NCI-H1048 (cell line): ENCODE measurements around the gene DBT.
"Not testable (repeated sequence)": the region's sequence is repeated elsewhere in the genome, so short reads cannot be mapped to it uniquely, and the experiment has no call there.

Experiments
- DNase-seq: peaks from one replicate; lab custom pipeline; 2025; lab: John Stamatoyannopoulos, UW

Gene DBT

DNA sequence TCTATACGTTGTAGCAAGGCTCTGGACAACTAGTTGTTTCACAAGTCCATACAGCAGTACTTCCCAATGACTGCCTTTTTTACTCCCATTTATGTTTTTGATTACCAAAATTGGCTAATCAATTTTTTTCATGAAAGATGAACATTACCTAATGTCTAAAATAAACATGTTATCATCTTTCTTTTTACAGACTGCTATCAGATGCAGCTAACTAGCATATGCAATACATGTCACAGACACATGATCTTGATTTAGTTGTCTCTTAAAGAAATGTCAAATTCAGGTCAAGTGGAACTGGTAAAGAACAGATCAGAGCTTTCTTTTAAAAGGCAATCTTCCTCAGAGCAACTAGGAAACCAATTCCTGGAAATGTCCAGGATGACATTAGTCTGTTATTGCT is 630 bp upstream of the DBT start:
- no peak for DNase-seq

DNA sequence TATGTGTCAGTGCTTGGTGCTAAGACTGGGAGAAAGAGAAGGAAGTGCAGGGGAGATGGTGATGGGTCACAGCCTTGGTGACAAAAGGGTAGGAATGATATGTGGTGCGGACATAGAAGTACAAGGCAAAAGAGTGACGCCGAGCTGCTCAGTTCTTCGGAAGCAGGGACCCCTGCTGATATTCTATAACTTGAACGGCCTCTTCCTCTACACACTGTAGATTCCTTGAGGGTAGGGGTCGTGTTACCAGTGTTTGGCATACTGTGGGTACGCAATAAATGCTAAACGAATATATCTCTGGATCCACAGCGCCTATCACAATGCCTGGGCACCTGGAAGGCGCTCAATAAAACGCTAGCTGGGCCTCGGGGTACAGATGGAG is 488 bp downstream of the DBT start:
- DNase-seq, result no peak

DNA sequence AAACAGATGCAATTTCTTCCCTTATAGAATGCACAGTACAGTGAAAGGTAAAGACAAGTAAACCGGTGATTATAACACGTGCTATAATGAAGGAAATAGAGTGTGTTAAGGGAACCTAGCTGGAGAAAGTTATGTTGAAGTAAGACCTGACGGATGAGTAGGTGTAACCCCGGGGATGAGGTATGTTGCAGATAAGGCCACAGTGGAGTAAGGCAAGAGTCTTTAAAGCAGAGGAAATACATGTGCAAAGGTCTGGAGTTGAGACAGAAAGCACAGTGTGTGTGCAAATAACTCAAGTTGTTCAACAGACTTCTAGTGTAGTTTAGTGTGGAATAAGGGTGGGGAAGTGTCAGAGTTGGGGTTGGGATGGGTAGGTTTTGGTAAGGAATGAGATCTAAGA is 2.9 kb downstream of the DBT start:
- DNase-seq, result no peak

GRCh38 chr1:100240631-100241030 is 9.0 kb downstream of the DBT start:
- DNase-seq, result no peak

- no peak for DNase-seq
Observed at GRCh38 chr1:100239961-100240360, 9.7 kb downstream of the DBT start.

- no peak for DNase-seq
Observed at GRCh38 chr1:100237091-100237490, 12.5 kb downstream of the DBT start.

DNA sequence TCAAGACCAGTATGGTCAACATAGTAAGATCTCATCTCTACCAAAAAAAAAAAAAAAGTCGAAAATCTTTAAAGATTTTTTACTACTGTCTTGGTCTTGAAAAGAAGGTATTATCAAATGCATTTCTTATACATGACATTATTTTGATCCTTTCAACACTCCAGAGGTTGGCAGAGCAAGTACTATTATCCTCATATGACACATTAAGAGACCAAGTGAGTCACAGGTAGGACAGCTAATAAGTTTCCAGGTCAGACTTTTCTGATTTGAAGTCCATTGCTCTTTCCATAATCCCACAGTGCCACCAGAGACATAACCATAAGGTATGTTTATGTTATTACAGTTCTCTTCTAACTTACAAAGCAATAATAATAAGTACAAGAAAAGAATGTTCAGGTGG is 15.2 kb downstream of the DBT start:
- no peak for DNase-seq

GRCh38 chr1:100233566-100233965 is 16.1 kb downstream of the DBT start:
- DNase-seq, result not testable (repeated sequence)

DNA sequence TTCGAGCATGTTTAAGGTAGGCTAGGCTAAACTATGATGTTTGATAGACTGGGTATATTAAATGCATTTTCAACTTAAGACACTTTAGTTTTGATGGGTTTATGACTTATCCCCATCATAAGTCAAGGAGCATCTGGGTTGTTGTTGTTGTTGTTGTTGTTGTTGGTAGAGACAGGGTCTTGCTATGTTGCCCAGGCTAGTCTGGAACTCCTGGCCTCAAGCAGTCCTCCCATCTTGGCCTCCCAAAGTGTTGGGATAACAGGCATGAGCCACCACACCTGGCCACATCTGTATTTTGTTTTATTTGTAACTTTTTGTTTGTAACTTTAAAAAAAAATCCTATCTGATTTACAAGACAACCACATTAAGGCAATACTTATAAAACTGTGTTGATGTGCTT is 17.5 kb downstream of the DBT start:
- no peak for DNase-seq

DNA sequence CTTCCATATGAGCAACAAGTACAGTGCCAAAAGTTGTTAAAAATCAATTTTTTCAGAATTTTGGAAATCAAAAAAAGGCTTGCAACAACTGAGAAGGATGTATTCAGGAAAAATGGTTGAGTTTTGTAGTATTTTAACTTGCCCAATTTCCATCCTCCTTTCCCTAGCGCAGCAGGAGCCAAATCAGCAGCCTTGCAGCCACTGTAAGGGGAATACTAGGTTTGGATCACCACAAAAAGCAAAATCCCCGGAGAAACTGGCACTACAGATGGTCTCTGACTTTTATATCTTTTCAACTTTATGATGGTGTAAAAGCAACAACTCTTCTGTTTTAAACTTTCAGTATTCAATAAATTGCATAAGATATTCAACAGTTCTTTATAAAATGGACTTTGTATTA is 17.9 kb downstream of the DBT start:
- DNase-seq, result no peak

GRCh38 chr1:100230765-100231164 is 18.9 kb downstream of the DBT start:
- no peak for DNase-seq

- DNase-seq, result no peak
Observed at GRCh38 chr1:100229681-100230443, 19.8 kb downstream of the DBT start.

GRCh38 chr1:100222428-100222827 is 27.2 kb downstream of the DBT start:
- no peak for DNase-seq

DNA sequence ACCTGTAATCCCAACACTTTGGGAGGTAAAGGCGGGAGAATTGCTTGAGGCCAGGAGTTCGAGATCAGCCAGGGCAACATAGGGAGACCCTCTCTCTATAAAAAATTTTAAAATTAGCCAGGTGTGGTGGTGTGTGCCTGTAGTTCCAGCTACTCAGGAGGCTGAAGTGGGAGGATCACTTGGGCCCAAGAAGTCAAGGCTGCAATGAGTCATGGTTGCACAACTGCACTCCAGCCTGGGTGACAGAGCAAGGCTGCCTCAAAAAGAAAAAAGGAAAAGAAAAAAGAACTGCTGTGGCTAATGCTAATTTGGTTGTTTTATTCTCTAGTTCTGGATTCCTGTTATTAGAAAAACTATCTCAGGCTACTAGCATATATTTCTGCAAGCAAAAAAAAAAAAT is 29.8 kb downstream of the DBT start:
- DNase-seq, result no peak

DNA sequence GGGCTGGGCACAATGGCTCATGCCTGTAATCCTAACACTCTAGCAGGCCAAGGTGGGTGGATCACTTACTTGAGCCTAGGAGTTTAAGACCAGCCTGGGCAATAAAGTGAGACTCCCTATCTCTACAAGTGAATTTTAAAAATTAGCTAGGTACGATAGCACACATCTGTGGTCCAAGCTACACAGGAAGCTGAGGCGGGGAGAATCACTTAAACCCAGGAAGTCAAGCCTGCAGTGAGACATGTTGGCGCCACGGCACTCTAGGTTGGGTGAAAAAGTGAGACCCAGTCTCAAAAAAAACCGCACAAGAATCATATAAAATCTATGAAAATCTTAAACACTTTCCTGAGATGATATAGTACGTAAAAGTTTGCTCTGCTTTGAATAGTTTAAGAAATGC is 30.2 kb downstream of the DBT start:
- DNase-seq, result no peak

DNA sequence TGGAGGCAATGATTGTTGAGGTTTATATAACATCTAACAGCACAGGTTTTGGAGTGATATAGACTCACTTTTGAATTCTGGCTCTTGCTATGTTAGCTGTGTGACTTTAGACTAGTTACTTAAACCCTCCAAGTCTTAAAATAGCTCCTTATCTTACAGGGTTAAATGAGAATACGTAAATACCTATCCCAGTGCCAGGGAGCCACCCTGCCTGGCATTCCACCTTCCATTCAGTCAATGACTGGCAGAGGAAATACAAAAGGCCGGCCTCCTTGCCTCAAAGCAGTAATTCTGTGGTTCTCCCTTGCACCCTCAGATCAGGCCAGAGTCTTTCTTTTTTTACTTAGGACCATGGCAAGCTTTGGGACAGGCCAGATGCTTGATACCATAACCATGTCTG is 31.8 kb downstream of the DBT start:
- no peak for DNase-seq

DNA sequence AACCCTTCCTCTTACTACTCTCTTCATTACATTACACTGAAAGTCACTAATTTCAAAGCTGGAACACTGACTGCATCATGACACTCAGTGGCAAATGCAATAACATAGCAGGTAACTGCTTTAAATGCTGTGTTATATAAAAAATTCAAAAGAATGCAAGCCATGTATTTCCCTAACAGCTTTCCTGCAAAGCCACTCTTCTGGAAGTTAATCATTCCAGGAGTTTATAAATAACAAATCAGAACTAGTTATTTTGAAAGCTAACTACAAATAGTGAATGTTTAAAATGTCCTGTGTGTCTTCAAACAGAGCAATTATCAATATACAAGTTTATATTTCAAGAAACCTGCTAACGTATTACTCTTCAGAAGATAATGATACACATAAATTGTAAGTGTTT is 34.5 kb downstream of the DBT start:
- no peak for DNase-seq

DNA sequence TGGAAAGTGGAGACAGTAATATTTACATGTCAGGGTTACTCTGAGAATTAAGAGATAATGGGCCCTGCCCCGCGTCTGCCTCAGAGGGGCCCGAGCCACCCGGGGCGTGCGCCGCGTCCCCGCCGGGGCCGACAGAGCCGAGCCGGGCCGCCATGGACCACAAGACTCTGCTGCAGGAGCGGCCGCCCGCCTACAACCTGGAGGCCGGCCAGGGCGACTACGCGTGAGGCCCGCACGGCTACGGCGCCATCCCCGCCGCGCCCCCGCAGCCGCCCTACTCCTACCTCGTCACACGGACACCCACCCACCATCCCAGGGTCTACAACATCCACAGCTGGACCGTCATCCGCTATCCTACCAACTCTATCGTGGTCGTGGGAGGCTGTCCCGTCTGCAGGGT is 36.5 kb downstream of the DBT start:
- DNase-seq, result no peak

DNA sequence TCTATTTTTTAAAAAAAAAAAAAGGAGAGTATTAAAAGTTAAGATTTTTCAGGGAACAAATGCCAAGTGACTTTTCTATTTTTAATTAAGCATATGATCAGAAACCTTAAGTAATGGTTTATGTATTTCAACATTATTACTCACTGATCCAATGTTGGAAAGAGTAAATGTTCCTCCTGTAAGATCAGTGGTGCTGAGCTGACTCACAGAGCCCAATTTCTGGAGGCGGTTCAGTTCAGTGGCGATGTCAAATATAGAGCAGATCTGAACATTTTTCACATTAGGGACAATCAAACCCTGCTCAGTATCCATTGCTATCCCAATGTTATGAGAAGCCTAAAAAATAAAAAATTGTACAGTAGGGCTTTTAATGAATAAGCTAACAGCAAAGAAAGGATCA is 43.3 kb downstream of the DBT start:
- DNase-seq, result no peak

DNA sequence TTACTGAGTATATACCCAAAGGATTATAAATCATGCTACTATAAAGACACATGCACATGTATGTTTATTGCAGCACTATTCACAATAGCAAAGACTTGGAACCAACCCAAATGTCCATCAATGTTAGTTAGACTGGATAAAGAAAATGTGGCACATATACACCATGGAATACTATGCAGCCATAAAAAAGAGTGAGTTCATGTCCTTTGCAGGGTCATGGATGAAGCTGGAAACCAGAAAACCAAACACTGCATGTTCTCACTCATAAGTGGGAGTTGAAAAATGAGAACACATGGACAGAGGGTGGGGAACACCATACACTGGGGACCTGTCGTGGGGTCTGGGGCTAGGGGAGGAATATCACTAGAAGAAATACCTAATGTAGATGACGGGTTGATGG is 44.0 kb downstream of the DBT start:
- not testable (repeated sequence) for DNase-seq

DNA sequence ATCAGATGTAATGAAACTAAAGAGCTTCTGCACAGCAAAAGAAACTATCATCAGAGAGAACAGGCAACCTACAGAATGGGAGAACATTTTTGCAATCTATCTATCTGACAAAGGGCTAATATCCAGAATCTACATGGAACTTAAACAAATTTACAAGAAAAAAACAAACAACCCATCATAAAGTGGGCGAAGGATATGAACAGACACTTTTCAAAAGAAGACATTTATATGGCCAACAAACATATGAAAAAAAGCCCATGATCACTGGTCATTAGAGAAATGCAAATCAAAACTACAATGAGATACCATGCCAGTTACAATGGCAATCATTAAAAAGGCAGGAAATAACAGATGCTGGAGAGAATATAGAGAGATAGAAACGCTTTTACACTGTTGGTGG is 44.5 kb downstream of the DBT start:
- not testable (repeated sequence) for DNase-seq

DNA sequence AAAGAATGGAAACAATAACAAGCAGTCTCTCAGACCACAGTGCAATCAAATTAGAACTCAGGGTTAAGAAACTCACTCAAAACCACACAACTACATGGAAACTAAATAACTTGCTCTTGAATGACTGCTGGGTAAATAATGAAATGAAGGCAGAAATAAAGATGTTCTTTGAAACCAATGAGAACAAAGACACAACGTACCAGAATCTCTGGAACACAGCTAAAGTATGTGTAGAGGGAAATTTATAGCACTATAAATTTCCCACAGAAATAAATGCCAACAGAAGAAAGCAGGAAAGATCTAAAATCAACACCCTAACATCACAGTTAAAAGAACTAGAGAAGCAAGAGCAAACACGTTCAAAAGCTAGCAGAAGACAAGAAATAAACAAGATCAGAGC is 46.9 kb downstream of the DBT start:
- DNase-seq, result not testable (repeated sequence)

- DNase-seq, result not testable (repeated sequence)
Observed at GRCh38 chr1:100200060-100200459, 49.6 kb downstream of the DBT start.

GRCh38 chr1:100198596-100198995 is 51.0 kb downstream of the DBT start:
- no peak for DNase-seq

- peak; percentile 38 for DNase-seq
Observed at GRCh38 chr1:100188617-100189016, 61.0 kb downstream of the DBT start.
